Panc1 (cell line): ENCODE data around the gene PLCG1. TPM values are rescaled to one million over a fixed set of nuclear protein-coding genes. Genes with fewer than 3 reads are reported as not detected.

Experiments
- microRNA-seq: library from miRNA; unstranded; fragments of <30 nt; microRNA quantifications from one replicate; pipeline ENCODE4 v1.1.0, GENCODE V29; 2020; ENCODE audit not compliant: unreplicated experiment
- total RNA-seq: library from RNA; stranded (reverse); gene quantifications from one replicate; pipeline ENCODE4 v1.2.1, GENCODE V29; 2021; ENCODE audit not compliant: unreplicated experiment

The PLCG1 gene
- total RNA-seq, 1 experiment from 2014 or later: 159 TPM

Small RNA genes within 50 kb of the gene (microRNA-seq; reads per million reads assigned to microRNA genes)
- not detected for gene MIR6871

Other genes starting within 250 kb of the PLCG1 start
- 65.2 TPM for gene TOP1, start 108.7 kb upstream of the PLCG1 start, total RNA-seq
- gene ZHX3, start 180.2 kb downstream of the PLCG1 start, total RNA-seq: 19.8 TPM
- 21.0 TPM for gene LPIN3, start 203.3 kb downstream of the PLCG1 start, total RNA-seq
- gene EMILIN3, start 229.3 kb downstream of the PLCG1 start, total RNA-seq: 0.54 TPM